Measurements from ENCODE around the gene SERPINH1. TPM values are rescaled to one million over a fixed set of nuclear protein-coding genes. Genes with fewer than 3 reads are reported as not detected.

SERPINH1 gene
- polyA plus RNA-seq, 4 donors: 318 to 406 (median 346) TPM

- DNase-seq (ENCODE audit: low read depth in 4 of 4, low spot score in 3 of 4): peak in 2 of 4 donors; percentile 53 to 59
These were observed 29.6 kb upstream of the SERPINH1 start for GRCh38 chr11:75532200-75533048.

- DNase-seq (ENCODE audit: low read depth in 4 of 4, low spot score in 3 of 4): no peak
These were observed 28.2 kb upstream of the SERPINH1 start for GRCh38 chr11:75533896-75534258.

- no peak for DNase-seq (ENCODE audit: low read depth in 4 of 4, low spot score in 3 of 4)
These were observed 27.6 kb upstream of the SERPINH1 start for GRCh38 chr11:75534259-75535069.

- no peak for DNase-seq (ENCODE audit: low read depth in 4 of 4, low spot score in 3 of 4)
These were observed 27.0 kb upstream of the SERPINH1 start for GRCh38 chr11:75535071-75535470.

- DNase-seq (ENCODE audit: low read depth in 4 of 4, low spot score in 3 of 4): no peak
These were observed 25.0 kb upstream of the SERPINH1 start for GRCh38 chr11:75536786-75537641.

GRCh38 chr11:75537740-75538139, 24.3 kb upstream of the SERPINH1 start:
- DNase-seq (ENCODE audit: low read depth in 4 of 4, low spot score in 3 of 4): no peak

GRCh38 chr11:75538150-75538942, 23.7 kb upstream of the SERPINH1 start:
- DNase-seq (ENCODE audit: low read depth in 4 of 4, low spot score in 3 of 4): no peak

GRCh38 chr11:75539459-75540334, 22.4 kb upstream of the SERPINH1 start:
- no peak for DNase-seq (ENCODE audit: low read depth in 4 of 4, low spot score in 3 of 4)

GRCh38 chr11:75541193-75542087, 20.6 kb upstream of the SERPINH1 start:
- no peak for DNase-seq (ENCODE audit: low read depth in 4 of 4, low spot score in 3 of 4)

- DNase-seq (ENCODE audit: low read depth in 4 of 4, low spot score in 3 of 4): no peak
These were observed 20.0 kb upstream of the SERPINH1 start for GRCh38 chr11:75542088-75542438.

GRCh38 chr11:75543806-75544205, 18.2 kb upstream of the SERPINH1 start:
- no peak for DNase-seq (ENCODE audit: low read depth in 4 of 4, low spot score in 3 of 4)

GRCh38 chr11:75547177-75547576, 14.9 kb upstream of the SERPINH1 start:
- DNase-seq (ENCODE audit: low read depth in 4 of 4, low spot score in 3 of 4): no peak

GRCh38 chr11:75547617-75548058, 14.4 kb upstream of the SERPINH1 start:
- no peak for DNase-seq (ENCODE audit: low read depth in 4 of 4, low spot score in 3 of 4)

- no peak for DNase-seq (ENCODE audit: low read depth in 4 of 4, low spot score in 3 of 4)
These were observed 13.3 kb upstream of the SERPINH1 start for GRCh38 chr11:75548595-75549272.

GRCh38 chr11:75549370-75549958, 12.6 kb upstream of the SERPINH1 start:
- no peak for DNase-seq (ENCODE audit: low read depth in 4 of 4, low spot score in 3 of 4)

GRCh38 chr11:75553182-75553581, 8.9 kb upstream of the SERPINH1 start:
- no peak for DNase-seq (ENCODE audit: low read depth in 4 of 4, low spot score in 3 of 4)

GRCh38 chr11:75553889-75554257, 8.2 kb upstream of the SERPINH1 start:
- no peak for DNase-seq (ENCODE audit: low read depth in 4 of 4, low spot score in 3 of 4)

Data from right renal pelvis (tissue), 4 donors.